Mucosa of descending colon (tissue), 3 donors: ENCODE results near the gene CSNK1A1. TPM values are rescaled to one million over a fixed set of nuclear protein-coding genes. Genes with fewer than 3 reads are reported as not detected.

Source experiments
- ATAC-seq: fragments of 200-7000 bp; cut with Tn5 transposase; one replicate; pipeline ENCODE4 v1.9.1; 2020; ENCODE audit warnings: mild to moderate bottlenecking, moderate library complexity
- DNase-seq, 3 donors: peaks; one replicate each; pipeline ENCODE4 v3.0.0-alpha.2; 2020
- H3K36me3 ChIP-seq: fragments of 200-600 bp; one replicate; pipeline ENCODE4 v1.8.0; 2021; ENCODE audit warnings: low read depth, mild to moderate bottlenecking
- H3K4me1 ChIP-seq: fragments of 200-600 bp; one replicate; pipeline ENCODE4 v1.8.0; 2021; ENCODE audit warnings: low read depth, mild to moderate bottlenecking
- H3K4me3 ChIP-seq: fragments of 200-600 bp; one replicate; pipeline ENCODE4 v1.8.0; 2021; ENCODE audit warnings: mild to moderate bottlenecking
- H3K9me3 ChIP-seq: fragments of 200-600 bp; one replicate; pipeline ENCODE4 v1.8.0; 2021; ENCODE audit warnings: mild to moderate bottlenecking
- CTCF ChIP-seq: fragments of 200-600 bp; IDR thresholded peaks from one replicate; pipeline ENCODE4 v1.8.0; 2022; ENCODE audit warnings: antibody characterized with exemption, mild to moderate bottlenecking
- intact Hi-C, 2 donors: fragments of 100-400 bp; cut with DNase I in 1 of 2; cut with micrococcal nuclease in 1 of 2; formaldehyde crosslinking; loops; one replicate each; pipeline versions ENCODE4 v1.11.0 to v1.11.1; 2022; cut with DNase I, micrococcal nuclease
- total RNA-seq, 3 donors: library from RNA; stranded (reverse); fragmentation: NEBNext Ultra II Directional in 2 of 3; extraction: Animal tissue kit (Norgen Biotek cat#: 25700) in 2 of 3; gene quantifications; one replicate each; pipeline versions ENCODE4 v1.2.1 to v1.2.4, GENCODE V29; 2021 to 2023
- donor health status: DM: no; HTN: no; CAD: no; lungs with moderate emphysema.
- donor health status: DM: no; HTN: no; CAD: no.
- donor health status: DM: no; HTN: yes; CAD: no.

CSNK1A1 gene
- total RNA-seq, 3 donors from 2014 or later = 200 to 233 (median 224) TPM

GRCh38 chr5:149497357-149497756 is 53.9 kb downstream of the CSNK1A1 start:
- no peak for TF ChIP-seq CTCF
- Histone ChIP-seq H3K9me3 (no peaks in the 10 kb centered on the region), H3K4me3 (no peak overlapping the region), H3K4me1 (no peaks in the 10 kb centered on the region), H3K36me3 (peaks cover 8% of the 10 kb centered on the region)
- intact Hi-C loops = no loop called here
- ATAC-seq = peak; percentile 21
- DNase-seq = no peak

GRCh38 chr5:149496917-149497316 is 54.3 kb downstream of the CSNK1A1 start:
- H3K36me3 ChIP-seq = peaks cover 8% of the 10 kb centered on the region
- ATAC-seq (no peak), DNase-seq (no peak)
- no peak for TF ChIP-seq CTCF
- no peak overlapping the region for H3K4me3 ChIP-seq
- H3K9me3 ChIP-seq = no peaks in the 10 kb centered on the region
- H3K4me1 ChIP-seq = no peaks in the 10 kb centered on the region
- intact Hi-C loops = no loop called here

GRCh38 chr5:149496166-149496565 is 55.1 kb downstream of the CSNK1A1 start:
- no peak for TF ChIP-seq CTCF
- no peak for DNase-seq
- intact Hi-C loops = no loop called here
- no peak overlapping the region for H3K4me3 ChIP-seq
- ATAC-seq = no peak
- H3K9me3 ChIP-seq = no peaks in the 10 kb centered on the region
- no peaks in the 10 kb centered on the region for H3K4me1 ChIP-seq
- H3K36me3 ChIP-seq = peaks cover 4% of the 10 kb centered on the region

- no peaks in the 10 kb centered on the region for H3K4me1 ChIP-seq
- ATAC-seq = no peak
- no peak overlapping the region for H3K4me3 ChIP-seq
- intact Hi-C loops = no loop called here
- H3K36me3 ChIP-seq = no peaks in the 10 kb centered on the region
- no peak for TF ChIP-seq CTCF
- DNase-seq = no peak
- H3K9me3 ChIP-seq = no peaks in the 10 kb centered on the region
These were observed 55.6 kb downstream of the CSNK1A1 start for GRCh38 chr5:149495673-149496072.

- Histone ChIP-seq H3K36me3 (peaks cover 4% of the 10 kb centered on the region), H3K9me3 (no peaks in the 10 kb centered on the region), H3K4me1 (peaks cover 12% of the 10 kb centered on the region), H3K4me3 (no peak overlapping the region)
- TF ChIP-seq CTCF = no peak
- intact Hi-C loops = no loop called here
- ATAC-seq (no peak), DNase-seq (no peak)
These were observed 57.9 kb downstream of the CSNK1A1 start for GRCh38 chr5:149493316-149493715.

GRCh38 chr5:149492781-149493180 is 58.5 kb downstream of the CSNK1A1 start:
- Histone ChIP-seq H3K4me3 (no peak overlapping the region), H3K36me3 (peaks cover 4% of the 10 kb centered on the region), H3K4me1 (peaks cover 12% of the 10 kb centered on the region), H3K9me3 (no peaks in the 10 kb centered on the region)
- intact Hi-C loops = no loop called here
- no peak for ATAC-seq
- TF ChIP-seq CTCF = no peak
- DNase-seq = no peak
